Stimulated activated effector memory CD8-positive, alpha-beta T cell treated with anti-CD3 and anti-CD28 coated beads, Interleukin-12 subunit alpha, Interleukin-12 subunit beta, amount 100 ng/mL, for 72 hours (primary cell): ENCODE results near the gene TAF11L13.
A peak's percentile ranks its signal among the peaks of the same experiment; 100 is the strongest.
"Not testable (repeated sequence)": the region's sequence is repeated elsewhere in the genome, so short reads cannot be mapped to it uniquely, and the experiment has no call there.

Experiments
- ATAC-seq: fragments of 150-1000 bp; cut with Tn5 transposase; 2 replicates; pipeline ENCODE4 v1.10.0; 2021
- DNase-seq, 2 donors: peaks; one replicate each; pipeline ENCODE4 v3.0.0; 2021 to 2022; ENCODE audit warnings: low spot score in 2 of 2
- H3K27ac Mint-ChIP-seq: one replicate; pipeline ENCODE4 v1.8.0; 2022; ENCODE audit warnings: mild to moderate bottlenecking, mixed read lengths
- H3K36me3 Mint-ChIP-seq: one replicate; pipeline ENCODE4 v1.8.0; 2022; ENCODE audit warnings: mild to moderate bottlenecking, mixed read lengths
- H3K4me1 Mint-ChIP-seq: one replicate; pipeline ENCODE4 v1.8.0; 2022; ENCODE audit warnings: mixed read lengths
- H3K4me3 Mint-ChIP-seq: one replicate; pipeline ENCODE4 v1.8.0; 2022; ENCODE audit warnings: mild to moderate bottlenecking, mixed read lengths
- H3K9me3 Mint-ChIP-seq: one replicate; pipeline ENCODE4 v1.8.0; 2022; ENCODE audit warnings: mixed read lengths

The TAF11L13 gene

GRCh38 chr5:17631788-17632187 lies at the start of gene TAF11L13:
Gene TAF11L13 (plus strand): TSS chr5:17632088.
- not testable (repeated sequence) for ATAC-seq, H3K9me3 Mint-ChIP-seq, H3K27ac Mint-ChIP-seq, H3K36me3 Mint-ChIP-seq, DNase-seq, H3K4me3 Mint-ChIP-seq, H3K4me1 Mint-ChIP-seq

- not testable (repeated sequence) for H3K36me3 Mint-ChIP-seq
These were observed 46.2 kb upstream of the TAF11L13 start, which contains the start of gene TAF11L7 for GRCh38 chr5:17585658-17586057. Gene TAF11L7 (minus strand): TSS chr5:17585758.

GRCh38 chr5:17590860-17591259 lies 41.0 kb upstream of the TAF11L13 start, which contains the start of gene TAF11L8:
Gene TAF11L8 (minus strand): TSS chr5:17590960.
- H3K9me3 Mint-ChIP-seq, ATAC-seq, H3K4me3 Mint-ChIP-seq, DNase-seq, H3K36me3 Mint-ChIP-seq, H3K4me1 Mint-ChIP-seq, H3K27ac Mint-ChIP-seq: not testable (repeated sequence)

More at GRCh38 chr5:17585658-17586057, 46.2 kb upstream of the TAF11L13 start, which contains the start of gene TAF11L7:
- not testable (repeated sequence) for H3K4me1 Mint-ChIP-seq, H3K4me3 Mint-ChIP-seq, H3K9me3 Mint-ChIP-seq, H3K27ac Mint-ChIP-seq, ATAC-seq, DNase-seq

GRCh38 chr5:17594255-17594654 lies 37.6 kb upstream of the TAF11L13 start, which contains the start of gene TAF11L9:
Gene TAF11L9 (minus strand): TSS chr5:17594394.
- H3K27ac Mint-ChIP-seq, DNase-seq, ATAC-seq, H3K9me3 Mint-ChIP-seq, H3K4me3 Mint-ChIP-seq, H3K36me3 Mint-ChIP-seq, H3K4me1 Mint-ChIP-seq: not testable (repeated sequence)

GRCh38 chr5:17597728-17598127 lies 34.2 kb upstream of the TAF11L13 start, which contains the start of gene TAF11L10:
Gene TAF11L10 (minus strand): TSS chr5:17597828.
- ATAC-seq, H3K9me3 Mint-ChIP-seq, H3K36me3 Mint-ChIP-seq, DNase-seq, H3K4me3 Mint-ChIP-seq, H3K4me1 Mint-ChIP-seq, H3K27ac Mint-ChIP-seq: not testable (repeated sequence)

GRCh38 chr5:17603880-17604279 lies 28.0 kb upstream of the TAF11L13 start, which contains the start of gene TAF11L11:
Gene TAF11L11 (plus strand): TSS chr5:17604183.
- H3K36me3 Mint-ChIP-seq, ATAC-seq, H3K4me3 Mint-ChIP-seq, H3K27ac Mint-ChIP-seq, H3K4me1 Mint-ChIP-seq, DNase-seq: not testable (repeated sequence)
- peaks cover 13% of the 10 kb centered on the region for H3K9me3 Mint-ChIP-seq

GRCh38 chr5:17604951-17605350 lies 26.9 kb upstream of the TAF11L13 start:
- no peak for DNase-seq
- no peaks in the 10 kb centered on the region for H3K36me3 Mint-ChIP-seq
- H3K4me1 Mint-ChIP-seq = no peaks in the 10 kb centered on the region
- no peak for ATAC-seq
- peaks cover 13% of the 10 kb centered on the region for H3K9me3 Mint-ChIP-seq
- H3K27ac Mint-ChIP-seq = no peak overlapping the region
- H3K4me3 Mint-ChIP-seq = no peak overlapping the region

GRCh38 chr5:17607461-17607860 lies 24.4 kb upstream of the TAF11L13 start:
- not testable (repeated sequence) for H3K4me1 Mint-ChIP-seq, H3K27ac Mint-ChIP-seq, H3K36me3 Mint-ChIP-seq, ATAC-seq, H3K4me3 Mint-ChIP-seq, DNase-seq
- peaks cover 16% of the 10 kb centered on the region for H3K9me3 Mint-ChIP-seq

GRCh38 chr5:17610092-17610491 lies 21.8 kb upstream of the TAF11L13 start, which contains the start of gene TAF11L12:
Gene TAF11L12 (plus strand): TSS chr5:17610392.
- H3K4me3 Mint-ChIP-seq, H3K4me1 Mint-ChIP-seq, H3K27ac Mint-ChIP-seq: not testable (repeated sequence)

GRCh38 chr5:17614872-17615605 lies 16.8 kb upstream of the TAF11L13 start:
- H3K4me3 Mint-ChIP-seq = no peak overlapping the region
- DNase-seq (no peak), ATAC-seq (no peak)
- peaks cover 12% of the 10 kb centered on the region for H3K9me3 Mint-ChIP-seq
- no peaks in the 10 kb centered on the region for H3K4me1 Mint-ChIP-seq
- H3K36me3 Mint-ChIP-seq = no peaks in the 10 kb centered on the region
- no peak overlapping the region for H3K27ac Mint-ChIP-seq

More at GRCh38 chr5:17610092-17610491, 21.8 kb upstream of the TAF11L13 start, which contains the start of gene TAF11L12:
- H3K36me3 Mint-ChIP-seq, ATAC-seq, DNase-seq: not testable (repeated sequence)
- H3K9me3 Mint-ChIP-seq = peaks cover 18% of the 10 kb centered on the region

GRCh38 chr5:17619354-17619753 lies 12.5 kb upstream of the TAF11L13 start:
- DNase-seq (no peak), ATAC-seq (no peak)
- Mint-ChIP-seq H3K27ac (no peak overlapping the region), H3K36me3 (no peaks in the 10 kb centered on the region), H3K9me3 (peaks cover 9% of the 10 kb centered on the region), H3K4me3 (no peak overlapping the region), H3K4me1 (no peaks in the 10 kb centered on the region)

GRCh38 chr5:17620627-17621026 lies 11.3 kb upstream of the TAF11L13 start:
- Mint-ChIP-seq H3K4me3 (no peak overlapping the region), H3K9me3 (peaks cover 6% of the 10 kb centered on the region), H3K27ac (no peak overlapping the region), H3K36me3 (no peaks in the 10 kb centered on the region), H3K4me1 (no peaks in the 10 kb centered on the region)
- ATAC-seq = no peak
- DNase-seq = no peak

- Mint-ChIP-seq H3K27ac (no peak overlapping the region), H3K36me3 (no peaks in the 10 kb centered on the region), H3K9me3 (peaks cover 8% of the 10 kb centered on the region), H3K4me3 (no peak overlapping the region), H3K4me1 (no peaks in the 10 kb centered on the region)
- ATAC-seq = peak; percentile 16
- DNase-seq = no peak
These were observed 6.2 kb upstream of the TAF11L13 start for GRCh38 chr5:17625686-17626085.

GRCh38 chr5:17634160-17634559 lies 2.3 kb downstream of the TAF11L13 start, which contains the start of gene TAF11L14:
Gene TAF11L14 (plus strand): TSS chr5:17634460.
- no peaks in the 10 kb centered on the region for H3K4me1 Mint-ChIP-seq
- H3K9me3 Mint-ChIP-seq = peaks cover 9% of the 10 kb centered on the region
- no peak within 1 kb of the TSS for H3K27ac Mint-ChIP-seq
- DNase-seq (no peak), ATAC-seq (no peak)
- no peak within 1 kb of the TSS for H3K4me3 Mint-ChIP-seq
- no peaks in the 10 kb centered on the region for H3K36me3 Mint-ChIP-seq

GRCh38 chr5:17649232-17649631 lies 17.3 kb downstream of the TAF11L13 start:
- H3K4me1 Mint-ChIP-seq, ATAC-seq: not testable (repeated sequence)

More at GRCh38 chr5:17649232-17649631, 17.3 kb downstream of the TAF11L13 start:
- not testable (repeated sequence) for H3K27ac Mint-ChIP-seq, H3K4me3 Mint-ChIP-seq, H3K36me3 Mint-ChIP-seq, DNase-seq
- peaks cover 13% of the 10 kb centered on the region for H3K9me3 Mint-ChIP-seq
